Lower leg skin (tissue), 3 donors: ENCODE measurements around the gene LAMC3.

Source experiments
- CTCF ChIP-seq, 3 donors: fragments of 450-650 bp; IDR thresholded peaks; one replicate each; pipeline ENCODE4 v1.5.1; 2016; ENCODE audit warnings: antibody characterized with exemption in 3 of 3, mild to moderate bottlenecking in 3 of 3, moderate library complexity in 2 of 3
- POLR2A ChIP-seq, 2 donors: fragments of 450-650 bp; IDR thresholded peaks; one replicate each; pipeline ENCODE4 v1.6.1; 2016 to 2017; ENCODE audit warnings: antibody characterized with exemption in 2 of 2, mild to moderate bottlenecking in 1 of 2, moderate library complexity in 1 of 2

GRCh38 chr9:131069699-131070098, 60.7 kb downstream of the LAMC3 start:
- TF ChIP-seq CTCF (IDR thresholded peaks at IDR 0.05) (no peak), POLR2A (IDR thresholded peaks at IDR 0.05) (no peak)
